B cell (primary cell): ENCODE data around the gene PITPNB.

Experiments used
- EZH2 ChIP-seq: IDR thresholded peaks from 2 replicates; pipeline ENCODE4 v1.6.1; 2012; ENCODE audit warnings: borderline replicate concordance, low read depth, mild to moderate bottlenecking, moderate library complexity, low read length; ENCODE audit not compliant: insufficient read depth, poor library complexity, severe bottlenecking
- TF ChIP-seq, protein P1 (sequence below): fragments of 200-600 bp; IDR thresholded peaks from one replicate; pipeline ENCODE4 v1.8.0; 2022; ENCODE audit warnings: antibody characterized with exemption, mild to moderate bottlenecking

DNA sequence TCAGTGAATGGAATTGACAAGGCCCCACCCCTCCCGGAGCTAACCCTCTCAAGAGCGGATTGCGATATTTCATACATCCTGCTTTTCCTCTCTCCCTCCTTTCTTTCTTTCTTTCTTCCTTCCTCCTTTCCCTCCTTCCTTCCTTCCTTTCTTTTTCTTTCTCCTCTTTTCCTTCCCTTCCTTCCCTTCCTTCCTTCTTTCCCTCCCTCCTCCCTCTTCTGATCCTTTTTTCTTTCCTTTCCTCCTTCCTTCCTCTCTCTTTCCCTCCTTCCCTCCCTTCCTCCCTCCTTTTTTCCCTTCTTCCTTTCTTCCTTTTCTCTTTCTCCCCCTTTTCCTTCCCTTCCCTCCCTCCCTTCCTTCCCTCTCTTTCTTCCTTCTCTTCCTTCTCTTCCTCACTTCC lies 102.5 kb downstream of the PITPNB start:
- TF ChIP-seq, protein P1, sequence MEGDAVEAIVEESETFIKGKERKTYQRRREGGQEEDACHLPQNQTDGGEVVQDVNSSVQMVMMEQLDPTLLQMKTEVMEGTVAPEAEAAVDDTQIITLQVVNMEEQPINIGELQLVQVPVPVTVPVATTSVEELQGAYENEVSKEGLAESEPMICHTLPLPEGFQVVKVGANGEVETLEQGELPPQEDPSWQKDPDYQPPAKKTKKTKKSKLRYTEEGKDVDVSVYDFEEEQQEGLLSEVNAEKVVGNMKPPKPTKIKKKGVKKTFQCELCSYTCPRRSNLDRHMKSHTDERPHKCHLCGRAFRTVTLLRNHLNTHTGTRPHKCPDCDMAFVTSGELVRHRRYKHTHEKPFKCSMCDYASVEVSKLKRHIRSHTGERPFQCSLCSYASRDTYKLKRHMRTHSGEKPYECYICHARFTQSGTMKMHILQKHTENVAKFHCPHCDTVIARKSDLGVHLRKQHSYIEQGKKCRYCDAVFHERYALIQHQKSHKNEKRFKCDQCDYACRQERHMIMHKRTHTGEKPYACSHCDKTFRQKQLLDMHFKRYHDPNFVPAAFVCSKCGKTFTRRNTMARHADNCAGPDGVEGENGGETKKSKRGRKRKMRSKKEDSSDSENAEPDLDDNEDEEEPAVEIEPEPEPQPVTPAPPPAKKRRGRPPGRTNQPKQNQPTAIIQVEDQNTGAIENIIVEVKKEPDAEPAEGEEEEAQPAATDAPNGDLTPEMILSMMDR, result no peak
- no peak for TF ChIP-seq EZH2
